Activated naive CD4-positive, alpha-beta T cell treated with anti-CD3 and anti-CD28 coated beads for 36 hours (primary cell): ENCODE results near the gene TRIM45. TPM values are rescaled to one million over a fixed set of nuclear protein-coding genes. Genes with fewer than 3 reads are reported as not detected.
"Not testable (repeated sequence)": the region's sequence is repeated elsewhere in the genome, so short reads cannot be mapped to it uniquely, and the experiment has no call there.

Experiments used
- CTCF ChIA-PET: fragments of 350-600 bp; sonication (Branson Sonifier 250); formaldehyde crosslinking; loops from one replicate; lab custom pipeline; 2021; ENCODE audit warnings: antibody characterized with exemption; lab: Charles Lee
- DNase-seq: peaks from one replicate; pipeline ENCODE4 v3.0.0-alpha.2; 2020
- H3K27ac Mint-ChIP-seq: one replicate; pipeline ENCODE4 v1.8.0; 2021; ENCODE audit warnings: mild to moderate bottlenecking, mixed read lengths
- H3K27me3 Mint-ChIP-seq: one replicate; pipeline ENCODE4 v1.8.0; 2021; ENCODE audit warnings: low read depth, mixed read lengths
- H3K36me3 Mint-ChIP-seq: one replicate; pipeline ENCODE4 v1.8.0; 2021; ENCODE audit warnings: low read depth, mixed read lengths
- H3K4me1 Mint-ChIP-seq: one replicate; pipeline ENCODE4 v1.8.0; 2021; ENCODE audit warnings: low read depth, mixed read lengths
- H3K4me3 Mint-ChIP-seq: one replicate; pipeline ENCODE4 v1.8.0; 2021; ENCODE audit warnings: mild to moderate bottlenecking, moderate library complexity, mixed read lengths
- H3K9me3 Mint-ChIP-seq: one replicate; pipeline ENCODE4 v1.8.0; 2021; ENCODE audit warnings: mixed read lengths
- intact Hi-C: fragments of 100-400 bp; cut with micrococcal nuclease; formaldehyde crosslinking; loops from one replicate; pipeline ENCODE4 v1.15.1; 2023
- total RNA-seq, 2 experiments: library from RNA; stranded (reverse); gene quantifications; one replicate each; pipeline ENCODE4 v1.2.3, GENCODE V29; 2021

TRIM45 gene
- total RNA-seq, 2 experiments from 2014 or later, result 0.17 TPM

DNA sequence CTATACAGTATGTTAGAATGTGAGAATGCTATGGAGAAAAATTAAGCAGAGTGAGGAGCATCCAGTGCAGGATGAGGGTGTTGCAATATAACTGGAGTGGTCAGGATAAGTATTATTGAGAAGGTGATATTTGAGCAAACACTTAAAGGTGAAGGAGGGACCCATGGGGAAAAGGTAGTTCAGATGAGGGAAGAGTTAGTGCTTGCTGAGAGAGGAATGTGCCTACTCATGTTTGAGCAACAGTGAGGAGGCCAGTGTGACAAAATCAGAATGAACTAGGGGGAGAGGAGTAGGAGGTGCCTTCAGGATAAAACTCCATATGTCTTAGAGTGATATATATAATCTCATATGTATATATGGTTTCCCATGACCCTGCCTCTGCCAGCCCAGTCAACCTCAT, 6.2 kb upstream of the TRIM45 start:
- H3K27ac Mint-ChIP-seq, result no peak overlapping the region
- intact Hi-C loops, result loop anchor here (1.0 to 10.0 kb wide), 5 partner anchors 59 to 993 kb away; no protein-coding TSS in a partner anchor
- H3K27me3 Mint-ChIP-seq, result peaks cover 7% of the 10 kb centered on the region
- CTCF ChIA-PET, result interaction anchor here (0.7 to 2.7 kb wide), 15 partner anchors 14 to 556 kb away, joined by 3 to 16 read pairs (median 4); partner anchors contain the start of gene MAN1A2
- no peaks in the 10 kb centered on the region for H3K36me3 Mint-ChIP-seq
- H3K4me1 Mint-ChIP-seq, result no peaks in the 10 kb centered on the region
- no peak overlapping the region for H3K4me3 Mint-ChIP-seq
- no peak for DNase-seq
- no peaks in the 10 kb centered on the region for H3K9me3 Mint-ChIP-seq

DNA sequence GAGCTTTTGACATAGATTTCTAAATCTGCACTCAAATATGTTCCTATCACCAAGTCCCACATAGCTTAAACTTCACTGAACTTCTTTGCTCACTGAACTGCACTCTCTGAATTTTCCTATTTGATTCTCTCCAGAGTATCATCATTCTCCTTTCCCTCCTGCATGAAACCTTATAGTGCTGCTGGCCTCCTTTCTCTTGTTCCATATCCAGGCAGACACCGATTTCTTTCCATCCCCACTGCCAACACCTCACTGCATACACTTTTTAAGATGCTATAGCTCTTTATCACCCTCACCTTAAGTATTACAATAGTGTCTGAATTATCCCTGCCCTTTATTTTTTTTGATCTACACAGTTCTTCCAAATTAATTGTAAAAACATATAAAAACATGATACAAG, 3.1 kb upstream of the TRIM45 start:
- intact Hi-C loops, result loop anchor here (10.0 kb wide), 2 partner anchors 770 to 990 kb away; no protein-coding TSS in a partner anchor
- no peak overlapping the region for H3K4me3 Mint-ChIP-seq
- no peak for DNase-seq
- H3K36me3 Mint-ChIP-seq, result no peaks in the 10 kb centered on the region
- CTCF ChIA-PET, result interaction anchor here (0.6 kb wide), 1 partner anchor 56 kb away, joined by 3 read pairs; no protein-coding TSS in a partner anchor
- H3K27me3 Mint-ChIP-seq, result peaks cover 14% of the 10 kb centered on the region
- no peaks in the 10 kb centered on the region for H3K9me3 Mint-ChIP-seq
- no peaks in the 10 kb centered on the region for H3K4me1 Mint-ChIP-seq
- no peak overlapping the region for H3K27ac Mint-ChIP-seq

DNA sequence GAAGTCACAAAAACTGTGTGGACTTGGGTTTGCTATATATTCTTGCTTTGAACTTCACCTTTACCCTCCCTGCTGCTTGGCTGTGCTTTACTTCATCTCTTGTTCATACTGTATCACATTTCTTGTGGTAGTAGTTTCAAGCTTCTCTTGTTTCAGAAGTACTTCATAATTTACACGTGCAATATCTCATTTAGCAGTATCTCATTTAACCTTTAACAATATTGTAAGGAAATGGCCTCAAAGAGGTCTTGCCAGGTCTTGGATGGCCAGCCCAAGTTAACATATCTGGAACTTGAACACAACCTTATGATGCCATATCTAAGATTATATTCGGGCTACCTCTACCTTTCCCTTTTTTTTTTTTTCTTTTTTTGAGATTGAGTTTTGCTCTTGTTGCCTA, 1.7 kb upstream of the TRIM45 start:
- intact Hi-C loops, result loop anchor here (10.0 kb wide), 2 partner anchors 772 to 988 kb away; no protein-coding TSS in a partner anchor
- Mint-ChIP-seq H3K9me3 (no peaks in the 10 kb centered on the region), H3K27me3 (peaks cover 14% of the 10 kb centered on the region), H3K4me3 (no peak overlapping the region), H3K4me1 (no peaks in the 10 kb centered on the region), H3K27ac (no peak overlapping the region), H3K36me3 (no peaks in the 10 kb centered on the region)
- CTCF ChIA-PET, result interaction anchor here (1.2 to 1.7 kb wide), 3 partner anchors 55 to 549 kb away, joined by 3 to 5 read pairs (median 3); no protein-coding TSS in a partner anchor
- DNase-seq, result no peak

- H3K9me3 Mint-ChIP-seq, result no peaks in the 10 kb centered on the region
- DNase-seq, result no peak
- CTCF ChIA-PET, result interaction anchor here (0.5 to 1.7 kb wide), 8 partner anchors 10 to 607 kb away, joined by 3 to 6 read pairs (median 3); no protein-coding TSS in a partner anchor
- no peak overlapping the region for H3K27ac Mint-ChIP-seq
- peak overlapping the region; percentile 73 for H3K4me3 Mint-ChIP-seq
- no peaks in the 10 kb centered on the region for H3K4me1 Mint-ChIP-seq
- H3K36me3 Mint-ChIP-seq, result no peaks in the 10 kb centered on the region
- H3K27me3 Mint-ChIP-seq, result peaks cover 14% of the 10 kb centered on the region
- intact Hi-C loops, result loop anchor here (1.0 to 10.0 kb wide), 4 partner anchors 62 to 988 kb away; partner anchors contain the start of gene TTF2
Observed at GRCh38 chr1:117122330-117123025, 929 bp upstream of the TRIM45 start.

DNA sequence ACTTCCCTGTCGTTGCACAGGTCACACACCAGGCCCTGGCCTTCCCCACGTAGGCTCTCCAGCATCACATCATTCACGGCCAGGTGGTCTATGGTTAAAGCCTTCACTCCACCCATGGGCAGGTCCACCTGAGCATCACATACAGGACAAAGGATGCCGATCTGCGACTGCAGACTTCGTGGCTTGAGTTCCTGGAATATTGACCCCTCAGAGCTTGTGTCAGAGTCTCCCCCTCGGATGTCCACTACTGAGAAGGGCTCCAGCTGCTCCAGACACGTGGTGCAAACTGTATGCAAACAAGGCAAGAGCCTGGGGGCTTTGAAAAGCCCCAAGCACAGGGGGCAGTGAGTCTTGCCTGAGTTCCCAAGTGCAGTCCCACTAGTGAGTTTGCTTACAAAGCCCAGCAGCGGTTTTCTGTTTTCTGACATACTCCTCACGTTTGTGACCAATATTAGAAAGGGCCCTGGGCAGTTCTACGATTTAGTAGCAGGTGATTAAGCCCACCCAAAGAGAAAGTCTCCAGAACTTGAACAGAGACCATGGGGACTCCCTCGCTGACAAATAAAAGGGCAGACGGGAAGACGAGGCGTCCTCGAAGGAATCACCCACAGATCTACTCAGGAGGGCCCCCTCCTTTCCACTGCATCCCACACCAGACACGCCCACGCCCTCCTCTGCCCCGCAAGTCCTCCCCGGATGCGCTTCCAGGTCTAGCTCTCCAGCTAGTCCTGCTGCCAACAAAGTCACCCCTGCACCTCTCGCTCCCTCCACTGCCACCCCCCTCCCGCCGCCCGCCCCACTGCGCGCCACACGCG, 568 bp downstream of the TRIM45 start:
- CTCF ChIA-PET, result interaction anchor here (0.8 to 2.7 kb wide), 3 partner anchors 8 to 397 kb away, joined by 4 to 9 read pairs (median 4); no protein-coding TSS in a partner anchor
- H3K4me3 Mint-ChIP-seq, result peak overlapping the region; percentile 73
- H3K9me3 Mint-ChIP-seq, result no peaks in the 10 kb centered on the region
- H3K4me1 Mint-ChIP-seq, result no peaks in the 10 kb centered on the region
- peaks cover 10% of the 10 kb centered on the region for H3K27me3 Mint-ChIP-seq
- H3K36me3 Mint-ChIP-seq, result no peaks in the 10 kb centered on the region
- no peak for DNase-seq
- intact Hi-C loops, result loop anchor here (10.0 kb wide), 2 partner anchors 774 to 986 kb away; no protein-coding TSS in a partner anchor
- no peak overlapping the region for H3K27ac Mint-ChIP-seq

GRCh38 chr1:117119144-117119543, 2.4 kb downstream of the TRIM45 start:
- DNase-seq, intact Hi-C loops, H3K36me3 Mint-ChIP-seq, H3K4me3 Mint-ChIP-seq, H3K4me1 Mint-ChIP-seq, H3K27ac Mint-ChIP-seq, H3K9me3 Mint-ChIP-seq: not testable (repeated sequence)
- peaks cover 10% of the 10 kb centered on the region for H3K27me3 Mint-ChIP-seq
- CTCF ChIA-PET, result interaction anchor here (1.0 to 2.7 kb wide), 2 partner anchors 10 to 45 kb away, joined by 4 to 9 read pairs; no protein-coding TSS in a partner anchor

DNA sequence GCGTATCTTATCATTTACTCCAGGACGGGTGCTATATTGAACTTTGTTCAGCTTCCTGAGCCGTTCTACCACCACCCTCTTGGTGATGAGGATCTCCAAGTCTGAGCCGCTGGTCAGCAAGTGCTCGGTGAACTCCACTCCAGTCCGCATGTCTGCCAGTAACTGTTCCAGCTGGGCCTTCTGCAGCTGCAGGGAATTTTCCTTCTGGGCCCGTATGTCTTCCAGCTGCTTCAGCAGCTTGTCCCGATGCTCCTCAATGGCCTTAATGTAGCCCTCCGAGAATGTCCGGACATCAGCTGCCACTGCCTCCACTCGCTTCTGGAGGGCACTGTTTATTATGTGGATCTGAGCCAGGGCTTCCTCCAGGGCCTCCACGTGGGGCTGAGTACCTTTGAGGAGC, 3.4 kb downstream of the TRIM45 start:
- H3K4me3 Mint-ChIP-seq, result no peak overlapping the region
- CTCF ChIA-PET, result interaction anchor here (0.6 to 2.7 kb wide), 2 partner anchors 11 to 69 kb away, joined by 3 to 9 read pairs; no protein-coding TSS in a partner anchor
- intact Hi-C loops, result no loop called here
- no peaks in the 10 kb centered on the region for H3K9me3 Mint-ChIP-seq
- H3K4me1 Mint-ChIP-seq, result no peaks in the 10 kb centered on the region
- no peak overlapping the region for H3K27ac Mint-ChIP-seq
- no peak for DNase-seq
- peaks cover 9% of the 10 kb centered on the region for H3K27me3 Mint-ChIP-seq
- no peaks in the 10 kb centered on the region for H3K36me3 Mint-ChIP-seq

GRCh38 chr1:117117697-117118096, 3.9 kb downstream of the TRIM45 start:
- CTCF ChIA-PET, result no interaction called here

DNA sequence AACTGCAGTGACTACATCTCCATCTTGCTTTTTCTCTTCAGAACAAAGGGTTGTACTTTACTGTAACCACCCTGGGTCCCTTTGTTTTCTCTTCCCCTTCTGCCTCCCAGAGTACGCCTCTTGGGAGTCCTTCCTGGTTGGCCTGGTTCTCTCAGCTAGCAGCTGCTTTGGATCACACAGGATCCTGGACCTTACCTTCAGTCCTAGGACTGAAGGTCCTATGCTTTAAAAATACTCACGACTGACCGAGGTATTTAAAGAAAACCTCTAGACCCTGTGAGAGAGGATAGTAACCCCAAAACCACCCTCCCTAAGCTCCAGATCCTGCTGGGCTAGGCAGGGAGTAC, 4.8 kb downstream of the TRIM45 start:
- peaks cover 5% of the 10 kb centered on the region for H3K27me3 Mint-ChIP-seq
- intact Hi-C loops, result no loop called here
- no peak overlapping the region for H3K4me3 Mint-ChIP-seq
- H3K4me1 Mint-ChIP-seq, result no peaks in the 10 kb centered on the region
- no peaks in the 10 kb centered on the region for H3K36me3 Mint-ChIP-seq
- H3K27ac Mint-ChIP-seq, result no peak overlapping the region
- CTCF ChIA-PET, result no interaction called here
- no peak for DNase-seq
- no peaks in the 10 kb centered on the region for H3K9me3 Mint-ChIP-seq

More at GRCh38 chr1:117117697-117118096, 3.9 kb downstream of the TRIM45 start:
- Mint-ChIP-seq H3K27ac (no peak overlapping the region), H3K4me1 (no peaks in the 10 kb centered on the region), H3K4me3 (no peak overlapping the region), H3K9me3 (no peaks in the 10 kb centered on the region), H3K36me3 (no peaks in the 10 kb centered on the region), H3K27me3 (peaks cover 7% of the 10 kb centered on the region)
- no peak for DNase-seq
- intact Hi-C loops, result no loop called here

GRCh38 chr1:117116090-117116783, 5.3 kb downstream of the TRIM45 start:
- H3K36me3 Mint-ChIP-seq, result no peaks in the 10 kb centered on the region
- DNase-seq, result no peak
- H3K27me3 Mint-ChIP-seq, result peaks cover 5% of the 10 kb centered on the region
- intact Hi-C loops, result no loop called here
- H3K27ac Mint-ChIP-seq, result no peak overlapping the region
- H3K4me3 Mint-ChIP-seq, result no peak overlapping the region
- CTCF ChIA-PET, result interaction anchor here (0.9 kb wide), 1 partner anchor 542 kb away, joined by 3 read pairs; no protein-coding TSS in a partner anchor
- no peaks in the 10 kb centered on the region for H3K9me3 Mint-ChIP-seq
- no peaks in the 10 kb centered on the region for H3K4me1 Mint-ChIP-seq

DNA sequence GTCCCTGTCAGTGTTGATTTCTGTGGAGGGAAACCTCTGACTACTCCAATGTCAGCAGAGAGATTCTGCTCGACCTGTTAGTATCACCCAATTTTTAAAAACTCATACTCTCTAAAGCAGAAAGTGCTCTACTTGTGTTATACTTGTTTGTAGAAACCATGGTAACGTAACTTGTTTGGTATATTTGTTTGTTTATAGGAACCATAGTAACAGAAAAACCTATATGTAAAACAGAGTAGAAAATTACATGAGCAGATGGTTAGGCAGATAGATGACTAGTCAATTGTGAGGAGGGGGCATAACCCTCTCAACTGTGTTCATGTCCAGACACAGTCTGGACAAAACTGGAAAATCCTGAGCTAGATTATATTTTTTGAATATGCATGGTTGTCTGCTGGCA, 6.7 kb downstream of the TRIM45 start:
- CTCF ChIA-PET, result interaction anchor here (1.0 kb wide), 1 partner anchor 14 kb away, joined by 4 read pairs; no protein-coding TSS in a partner anchor
- peaks cover 5% of the 10 kb centered on the region for H3K4me1 Mint-ChIP-seq
- no peaks in the 10 kb centered on the region for H3K27me3 Mint-ChIP-seq
- H3K9me3 Mint-ChIP-seq, result no peaks in the 10 kb centered on the region
- H3K27ac Mint-ChIP-seq, result no peak overlapping the region
- H3K36me3 Mint-ChIP-seq, result no peaks in the 10 kb centered on the region
- no peak overlapping the region for H3K4me3 Mint-ChIP-seq
- no peak for DNase-seq
- intact Hi-C loops, result no loop called here
